Measurements from ENCODE around the gene PRLR.

DNA sequence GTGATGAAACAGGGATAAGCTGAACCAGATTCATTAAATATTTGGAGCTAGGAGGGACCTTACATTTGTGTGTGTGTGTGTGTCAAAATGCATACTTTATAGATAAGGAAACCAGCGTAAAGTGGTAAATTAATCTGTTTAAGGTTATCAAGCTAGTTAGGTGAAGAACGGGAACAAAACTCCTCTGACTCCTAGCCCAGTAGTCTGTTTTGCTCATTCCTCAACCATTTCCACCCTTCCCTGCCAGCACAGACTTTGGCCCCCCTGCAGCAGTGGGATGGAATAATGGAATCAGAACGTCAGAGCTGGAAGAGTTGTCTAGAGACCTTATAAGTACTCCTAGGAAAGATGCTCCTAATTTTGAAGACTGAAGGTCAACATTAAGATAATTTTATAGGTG is 189.0 kb downstream of the PRLR start:
- no peak for TF ChIP-seq POLR2A (IDR thresholded peaks at IDR 0.05)
- TF ChIP-seq, protein P1, sequence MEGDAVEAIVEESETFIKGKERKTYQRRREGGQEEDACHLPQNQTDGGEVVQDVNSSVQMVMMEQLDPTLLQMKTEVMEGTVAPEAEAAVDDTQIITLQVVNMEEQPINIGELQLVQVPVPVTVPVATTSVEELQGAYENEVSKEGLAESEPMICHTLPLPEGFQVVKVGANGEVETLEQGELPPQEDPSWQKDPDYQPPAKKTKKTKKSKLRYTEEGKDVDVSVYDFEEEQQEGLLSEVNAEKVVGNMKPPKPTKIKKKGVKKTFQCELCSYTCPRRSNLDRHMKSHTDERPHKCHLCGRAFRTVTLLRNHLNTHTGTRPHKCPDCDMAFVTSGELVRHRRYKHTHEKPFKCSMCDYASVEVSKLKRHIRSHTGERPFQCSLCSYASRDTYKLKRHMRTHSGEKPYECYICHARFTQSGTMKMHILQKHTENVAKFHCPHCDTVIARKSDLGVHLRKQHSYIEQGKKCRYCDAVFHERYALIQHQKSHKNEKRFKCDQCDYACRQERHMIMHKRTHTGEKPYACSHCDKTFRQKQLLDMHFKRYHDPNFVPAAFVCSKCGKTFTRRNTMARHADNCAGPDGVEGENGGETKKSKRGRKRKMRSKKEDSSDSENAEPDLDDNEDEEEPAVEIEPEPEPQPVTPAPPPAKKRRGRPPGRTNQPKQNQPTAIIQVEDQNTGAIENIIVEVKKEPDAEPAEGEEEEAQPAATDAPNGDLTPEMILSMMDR (IDR thresholded peaks at IDR 0.05) = no peak

Data from heart left ventricle (tissue), 13 donors.